HepG2 (cell line): ENCODE measurements around the gene ZBTB22. TPM values are rescaled to one million over a fixed set of nuclear protein-coding genes. Genes with fewer than 3 reads are reported as not detected.
A peak's percentile ranks its signal among the peaks of the same experiment; 100 is the strongest.

Experiments
- HDAC1 ChIP-seq: sonication (generic); formaldehyde crosslinking; IDR thresholded peaks from 2 replicates; pipeline ENCODE4 v1.5.1; 2020; ENCODE audit warnings: mild to moderate bottlenecking, missing genetic modification reagents
- ISX ChIP-seq: sonication (generic); formaldehyde crosslinking; conservative IDR thresholded peaks from 2 replicates; pipeline ENCODE4 v1.5.0; 2020; ENCODE audit warnings: missing genetic modification reagents
- SP5 ChIP-seq: IDR thresholded peaks from 2 replicates; pipeline ENCODE4 v1.6.1; 2016; ENCODE audit warnings: low read depth, borderline replicate concordance
- ZNF572 ChIP-seq: sonication (generic); formaldehyde crosslinking; IDR thresholded peaks from 2 replicates; pipeline ENCODE4 v1.5.1; 2020; ENCODE audit warnings: mild to moderate bottlenecking, missing genetic modification reagents
- polyA plus RNA-seq, 8 experiments: library from polyadenylated mRNA; depleted of rRNA in 3 of 8; stranded (reverse) in 7 of 8; unstranded in 1 of 8; fragments of >200 nt; fragmentation: Illumina TruSeq in 4 of 8; extraction: Trizol in 4 of 8; gene quantifications; 2 replicates each; pipeline versions ENCODE4 v1.2.1 to v1.2.3, GENCODE V29; 2011 to 2016; ENCODE audit warnings: low read depth in 4 of 8, missing spikeins in 1 of 8, mixed read lengths in 1 of 8; ENCODE audit not compliant: insufficient read depth in 1 of 8
- total RNA-seq, 5 experiments: library from RNA; depleted of rRNA; stranded (reverse); fragments of >200 nt; fragmentation: Illumina TruSeq; extraction: Trizol; gene quantifications; 2 replicates each; pipeline ENCODE4 v1.2.3, GENCODE V29; 2016; ENCODE audit warnings: low read depth in 1 of 5
- TF ChIP-seq, protein P1 (sequence below): sonication (generic); formaldehyde crosslinking; IDR thresholded peaks from one replicate; pipeline ENCODE4 v1.5.1; 2020; ENCODE audit warnings: mild to moderate bottlenecking, missing genetic modification reagents; ENCODE audit errors: not compliant biosample characterization
- TF ChIP-seq, protein P2 (sequence below): sonication (generic); formaldehyde crosslinking; IDR thresholded peaks from 2 replicates; pipeline ENCODE4 v1.4.0; 2020; ENCODE audit warnings: mild to moderate bottlenecking, missing genetic modification reagents
- TF ChIP-seq, protein P3 (sequence below): IDR thresholded peaks from 2 replicates; pipeline ENCODE4 v1.6.1; 2016; ENCODE audit warnings: control low read depth

ZBTB22 gene
- total and polyA plus RNA-seq, 2 of the 13 experiments (the other 11 are each of a cell fraction or from before 2014, with no cell fraction given): 8.0 to 10.6 TPM

GRCh38 chr6:33297956-33298772, 19.4 kb downstream of the ZBTB22 start (continued):
- TF ChIP-seq, protein P1, sequence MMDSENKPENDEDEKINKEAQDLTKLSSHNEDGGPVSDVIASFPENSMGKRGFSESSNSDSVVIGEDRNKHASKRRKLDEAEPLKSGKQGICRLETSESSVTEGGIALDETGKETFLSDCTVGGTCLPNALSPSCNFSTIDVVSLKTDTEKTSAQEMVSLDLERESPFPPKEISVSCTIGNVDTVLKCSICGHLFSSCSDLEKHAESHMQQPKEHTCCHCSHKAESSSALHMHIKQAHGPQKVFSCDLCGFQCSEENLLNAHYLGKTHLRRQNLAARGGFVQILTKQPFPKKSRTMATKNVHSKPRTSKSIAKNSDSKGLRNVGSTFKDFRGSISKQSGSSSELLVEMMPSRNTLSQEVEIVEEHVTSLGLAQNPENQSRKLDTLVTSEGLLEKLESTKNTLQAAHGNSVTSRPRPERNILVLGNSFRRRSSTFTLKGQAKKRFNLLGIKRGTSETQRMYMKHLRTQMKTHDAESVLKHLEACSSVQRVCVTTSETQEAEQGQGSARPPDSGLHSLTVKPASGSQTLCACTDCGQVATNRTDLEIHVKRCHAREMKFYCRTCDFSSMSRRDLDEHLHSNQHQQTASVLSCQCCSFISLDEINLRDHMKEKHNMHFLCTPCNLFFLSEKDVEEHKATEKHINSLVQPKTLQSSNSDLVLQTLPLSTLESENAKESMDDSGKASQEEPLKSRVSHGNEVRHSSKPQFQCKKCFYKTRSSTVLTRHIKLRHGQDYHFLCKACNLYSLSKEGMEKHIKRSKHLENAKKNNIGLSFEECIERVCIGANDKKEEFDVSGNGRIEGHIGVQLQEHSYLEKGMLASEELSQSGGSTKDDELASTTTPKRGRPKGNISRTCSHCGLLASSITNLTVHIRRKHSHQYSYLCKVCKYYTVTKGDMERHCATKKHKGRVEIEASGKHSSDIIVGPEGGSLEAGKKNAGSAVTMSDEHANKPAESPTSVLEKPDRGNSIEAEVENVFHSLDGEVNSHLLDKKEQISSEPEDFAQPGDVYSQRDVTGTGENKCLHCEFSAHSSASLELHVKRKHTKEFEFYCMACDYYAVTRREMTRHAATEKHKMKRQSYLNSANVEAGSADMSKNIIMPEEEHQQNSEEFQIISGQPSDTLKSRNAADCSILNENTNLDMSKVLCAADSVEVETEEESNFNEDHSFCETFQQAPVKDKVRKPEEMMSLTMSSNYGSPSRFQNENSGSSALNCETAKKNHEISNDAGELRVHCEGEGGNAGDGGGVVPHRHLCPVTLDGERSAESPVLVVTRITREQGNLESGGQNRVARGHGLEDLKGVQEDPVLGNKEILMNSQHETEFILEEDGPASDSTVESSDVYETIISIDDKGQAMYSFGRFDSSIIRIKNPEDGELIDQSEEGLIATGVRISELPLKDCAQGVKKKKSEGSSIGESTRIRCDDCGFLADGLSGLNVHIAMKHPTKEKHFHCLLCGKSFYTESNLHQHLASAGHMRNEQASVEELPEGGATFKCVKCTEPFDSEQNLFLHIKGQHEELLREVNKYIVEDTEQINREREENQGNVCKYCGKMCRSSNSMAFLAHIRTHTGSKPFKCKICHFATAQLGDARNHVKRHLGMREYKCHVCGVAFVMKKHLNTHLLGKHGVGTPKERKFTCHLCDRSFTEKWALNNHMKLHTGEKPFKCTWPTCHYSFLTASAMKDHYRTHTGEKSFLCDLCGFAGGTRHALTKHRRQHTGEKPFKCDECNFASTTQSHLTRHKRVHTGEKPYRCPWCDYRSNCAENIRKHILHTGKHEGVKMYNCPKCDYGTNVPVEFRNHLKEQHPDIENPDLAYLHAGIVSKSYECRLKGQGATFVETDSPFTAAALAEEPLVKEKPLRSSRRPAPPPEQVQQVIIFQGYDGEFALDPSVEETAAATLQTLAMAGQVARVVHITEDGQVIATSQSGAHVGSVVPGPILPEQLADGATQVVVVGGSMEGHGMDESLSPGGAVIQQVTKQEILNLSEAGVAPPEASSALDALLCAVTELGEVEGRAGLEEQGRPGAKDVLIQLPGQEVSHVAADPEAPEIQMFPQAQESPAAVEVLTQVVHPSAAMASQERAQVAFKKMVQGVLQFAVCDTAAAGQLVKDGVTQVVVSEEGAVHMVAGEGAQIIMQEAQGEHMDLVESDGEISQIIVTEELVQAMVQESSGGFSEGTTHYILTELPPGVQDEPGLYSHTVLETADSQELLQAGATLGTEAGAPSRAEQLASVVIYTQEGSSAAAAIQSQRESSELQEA (CRISPR knock-in tag): no peak
- 0 out of 2 replicates have a peak, but pooled peaks have one; percentile 10 for TF ChIP-seq SP5
- no peak for TF ChIP-seq ISX (CRISPR knock-in tag)
- peak; percentile 31; the same call in 1 of the 2 replicates for TF ChIP-seq HDAC1
- TF ChIP-seq ZNF572: 0 out of 2 replicates have a peak, but pooled peaks have one; percentile 43
- TF ChIP-seq, protein P2, sequence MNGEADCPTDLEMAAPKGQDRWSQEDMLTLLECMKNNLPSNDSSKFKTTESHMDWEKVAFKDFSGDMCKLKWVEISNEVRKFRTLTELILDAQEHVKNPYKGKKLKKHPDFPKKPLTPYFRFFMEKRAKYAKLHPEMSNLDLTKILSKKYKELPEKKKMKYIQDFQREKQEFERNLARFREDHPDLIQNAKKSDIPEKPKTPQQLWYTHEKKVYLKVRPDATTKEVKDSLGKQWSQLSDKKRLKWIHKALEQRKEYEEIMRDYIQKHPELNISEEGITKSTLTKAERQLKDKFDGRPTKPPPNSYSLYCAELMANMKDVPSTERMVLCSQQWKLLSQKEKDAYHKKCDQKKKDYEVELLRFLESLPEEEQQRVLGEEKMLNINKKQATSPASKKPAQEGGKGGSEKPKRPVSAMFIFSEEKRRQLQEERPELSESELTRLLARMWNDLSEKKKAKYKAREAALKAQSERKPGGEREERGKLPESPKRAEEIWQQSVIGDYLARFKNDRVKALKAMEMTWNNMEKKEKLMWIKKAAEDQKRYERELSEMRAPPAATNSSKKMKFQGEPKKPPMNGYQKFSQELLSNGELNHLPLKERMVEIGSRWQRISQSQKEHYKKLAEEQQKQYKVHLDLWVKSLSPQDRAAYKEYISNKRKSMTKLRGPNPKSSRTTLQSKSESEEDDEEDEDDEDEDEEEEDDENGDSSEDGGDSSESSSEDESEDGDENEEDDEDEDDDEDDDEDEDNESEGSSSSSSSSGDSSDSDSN: 0 out of 2 replicates have a peak, but pooled peaks have one; percentile 15
- TF ChIP-seq, protein P3, sequence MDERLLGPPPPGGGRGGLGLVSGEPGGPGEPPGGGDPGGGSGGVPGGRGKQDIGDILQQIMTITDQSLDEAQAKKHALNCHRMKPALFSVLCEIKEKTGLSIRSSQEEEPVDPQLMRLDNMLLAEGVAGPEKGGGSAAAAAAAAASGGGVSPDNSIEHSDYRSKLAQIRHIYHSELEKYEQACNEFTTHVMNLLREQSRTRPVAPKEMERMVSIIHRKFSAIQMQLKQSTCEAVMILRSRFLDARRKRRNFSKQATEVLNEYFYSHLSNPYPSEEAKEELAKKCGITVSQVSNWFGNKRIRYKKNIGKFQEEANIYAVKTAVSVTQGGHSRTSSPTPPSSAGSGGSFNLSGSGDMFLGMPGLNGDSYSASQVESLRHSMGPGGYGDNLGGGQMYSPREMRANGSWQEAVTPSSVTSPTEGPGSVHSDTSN (CRISPR knock-in tag): no peak
